Subcutaneous adipose tissue (tissue), 4 donors: Measurements from ENCODE around the gene MYLK. TPM values are rescaled to one million over a fixed set of nuclear protein-coding genes. Genes with fewer than 3 reads are reported as not detected.

Experiments
- total RNA-seq, 4 donors: library from RNA; depleted of rRNA; stranded (reverse); fragments of >200 nt; gene quantifications; one replicate each; pipeline ENCODE4 v1.1.0, GENCODE V29; 2016
- TF ChIP-seq, protein P1 (sequence below): fragments of 450-650 bp; IDR thresholded peaks from one replicate; pipeline ENCODE4 v1.5.1; 2016; ENCODE audit warnings: low read depth, mild to moderate bottlenecking, control low read depth, antibody characterized with exemption, moderate library complexity

MYLK gene
- total RNA-seq, 4 donors from 2014 or later: 28.2 to 113 (median 58.3) TPM

DNA sequence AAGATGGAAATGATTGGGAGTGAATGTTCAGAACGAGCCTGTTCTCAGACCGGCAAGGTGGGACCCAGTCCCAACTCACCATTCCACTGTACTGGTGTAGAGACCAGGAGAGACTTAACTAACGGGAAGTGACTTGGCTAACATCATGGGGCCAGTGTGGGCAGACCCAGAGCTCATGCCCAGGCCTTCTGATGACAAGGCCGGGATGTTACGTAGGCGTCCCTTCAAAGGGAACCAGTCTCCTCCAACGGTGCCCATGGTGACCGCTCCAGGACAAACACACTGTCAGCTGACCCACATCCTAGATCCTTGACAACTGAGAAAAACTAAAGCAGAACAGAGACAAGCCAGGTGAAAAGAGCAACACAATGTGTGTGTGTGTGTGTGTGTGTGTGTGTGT lies 170.9 kb downstream of the MYLK start:
- TF ChIP-seq, protein P1, sequence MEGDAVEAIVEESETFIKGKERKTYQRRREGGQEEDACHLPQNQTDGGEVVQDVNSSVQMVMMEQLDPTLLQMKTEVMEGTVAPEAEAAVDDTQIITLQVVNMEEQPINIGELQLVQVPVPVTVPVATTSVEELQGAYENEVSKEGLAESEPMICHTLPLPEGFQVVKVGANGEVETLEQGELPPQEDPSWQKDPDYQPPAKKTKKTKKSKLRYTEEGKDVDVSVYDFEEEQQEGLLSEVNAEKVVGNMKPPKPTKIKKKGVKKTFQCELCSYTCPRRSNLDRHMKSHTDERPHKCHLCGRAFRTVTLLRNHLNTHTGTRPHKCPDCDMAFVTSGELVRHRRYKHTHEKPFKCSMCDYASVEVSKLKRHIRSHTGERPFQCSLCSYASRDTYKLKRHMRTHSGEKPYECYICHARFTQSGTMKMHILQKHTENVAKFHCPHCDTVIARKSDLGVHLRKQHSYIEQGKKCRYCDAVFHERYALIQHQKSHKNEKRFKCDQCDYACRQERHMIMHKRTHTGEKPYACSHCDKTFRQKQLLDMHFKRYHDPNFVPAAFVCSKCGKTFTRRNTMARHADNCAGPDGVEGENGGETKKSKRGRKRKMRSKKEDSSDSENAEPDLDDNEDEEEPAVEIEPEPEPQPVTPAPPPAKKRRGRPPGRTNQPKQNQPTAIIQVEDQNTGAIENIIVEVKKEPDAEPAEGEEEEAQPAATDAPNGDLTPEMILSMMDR: no peak

DNA sequence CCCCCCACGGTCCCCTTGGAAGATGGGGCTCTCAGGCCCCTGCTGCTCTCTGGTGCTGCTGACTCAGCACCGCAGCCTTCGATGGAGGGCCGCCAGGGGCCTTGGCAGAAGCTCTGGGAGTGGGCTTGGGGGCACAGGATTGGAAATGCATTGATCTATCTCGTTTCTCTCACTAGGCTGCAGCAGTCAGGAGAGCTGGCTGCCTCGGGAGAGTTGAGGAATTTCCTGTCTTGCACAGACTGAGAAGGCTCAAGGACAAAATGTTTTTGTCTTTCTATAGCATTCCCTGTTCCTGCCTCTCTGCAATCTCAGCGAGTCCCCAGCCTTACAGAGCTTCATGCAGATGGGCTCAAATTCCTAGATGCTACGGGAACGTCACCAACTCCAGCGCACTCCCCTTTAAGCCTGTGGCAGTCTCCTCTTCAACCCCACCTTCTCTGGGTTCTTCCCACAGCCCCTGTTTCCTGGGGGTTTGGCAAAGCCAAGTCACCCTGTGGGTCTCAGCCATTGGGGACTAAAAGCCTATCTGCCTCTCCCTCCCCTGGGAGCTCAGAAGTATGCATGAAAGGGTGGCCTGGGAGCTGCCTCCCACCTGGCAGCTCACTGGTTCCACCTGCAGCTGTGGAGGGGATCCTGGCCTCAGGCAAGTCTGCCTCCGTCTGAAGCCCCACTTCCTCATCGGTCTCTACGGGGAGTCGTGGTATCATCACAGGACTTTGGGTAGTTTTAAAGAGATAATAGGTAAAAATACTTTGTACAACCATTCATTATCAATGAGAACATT lies 171.9 kb downstream of the MYLK start:
- TF ChIP-seq, protein P1: no peak

DNA sequence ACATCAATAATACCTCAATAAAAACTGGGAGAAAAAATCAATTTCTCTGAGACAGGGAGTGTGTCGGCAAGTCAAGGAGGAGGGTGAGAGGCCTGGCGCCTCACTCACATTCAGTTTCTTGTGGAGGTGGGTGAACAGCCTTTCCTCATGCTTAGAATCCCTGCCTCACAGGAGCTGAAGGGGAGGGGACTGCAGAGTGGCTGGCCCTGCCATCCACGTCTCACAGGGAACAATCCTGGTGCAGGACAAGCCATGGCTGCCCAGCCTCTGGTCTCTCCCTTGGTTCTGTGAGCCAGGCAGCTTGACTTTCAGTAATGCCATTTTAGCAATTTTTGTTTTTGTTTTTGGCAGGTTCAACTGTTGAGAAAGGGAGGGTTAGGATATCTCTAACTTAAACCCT lies 172.8 kb downstream of the MYLK start:
- TF ChIP-seq, protein P1: no peak

DNA sequence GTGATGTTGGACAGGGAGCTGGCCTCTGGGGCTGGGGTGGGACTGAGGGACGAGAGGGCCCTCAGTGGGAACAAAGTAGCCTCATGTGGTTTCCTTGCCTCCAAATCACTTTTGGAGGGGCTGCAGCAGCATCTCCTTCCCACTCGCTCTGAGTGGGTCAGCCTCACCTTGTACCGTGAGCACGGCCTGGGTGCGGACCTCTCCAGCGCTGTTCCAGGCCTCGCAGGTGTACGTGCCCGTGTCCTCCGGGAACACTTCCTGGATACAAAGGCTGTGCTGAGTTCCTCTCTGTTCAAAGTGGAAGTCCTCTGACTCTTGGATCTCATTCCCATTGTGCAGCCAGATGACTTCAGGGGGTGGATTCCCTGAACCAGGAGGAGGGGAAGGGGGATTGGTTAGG lies 175.6 kb downstream of the MYLK start:
- TF ChIP-seq, protein P1: no peak

DNA sequence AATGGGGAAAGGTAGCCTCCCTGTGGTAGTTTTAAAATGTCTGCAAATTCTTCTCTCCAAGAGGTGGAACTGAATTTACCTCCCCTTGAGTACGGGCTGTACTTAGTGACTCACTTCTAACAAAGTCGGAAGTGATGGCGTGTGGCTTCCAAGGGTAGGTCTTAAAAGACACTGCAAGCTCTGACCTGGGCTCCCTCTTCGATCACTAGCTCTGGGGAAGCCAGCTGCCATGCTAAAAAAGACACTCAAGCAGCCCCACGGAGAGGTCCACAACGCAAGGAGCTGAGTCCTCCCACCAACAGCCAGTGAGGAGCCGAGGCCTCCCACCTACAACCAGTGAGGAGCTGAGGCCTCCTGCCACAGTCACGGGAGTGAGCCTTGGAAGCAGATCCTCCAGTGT lies 177.3 kb downstream of the MYLK start:
- TF ChIP-seq, protein P1: no peak

DNA sequence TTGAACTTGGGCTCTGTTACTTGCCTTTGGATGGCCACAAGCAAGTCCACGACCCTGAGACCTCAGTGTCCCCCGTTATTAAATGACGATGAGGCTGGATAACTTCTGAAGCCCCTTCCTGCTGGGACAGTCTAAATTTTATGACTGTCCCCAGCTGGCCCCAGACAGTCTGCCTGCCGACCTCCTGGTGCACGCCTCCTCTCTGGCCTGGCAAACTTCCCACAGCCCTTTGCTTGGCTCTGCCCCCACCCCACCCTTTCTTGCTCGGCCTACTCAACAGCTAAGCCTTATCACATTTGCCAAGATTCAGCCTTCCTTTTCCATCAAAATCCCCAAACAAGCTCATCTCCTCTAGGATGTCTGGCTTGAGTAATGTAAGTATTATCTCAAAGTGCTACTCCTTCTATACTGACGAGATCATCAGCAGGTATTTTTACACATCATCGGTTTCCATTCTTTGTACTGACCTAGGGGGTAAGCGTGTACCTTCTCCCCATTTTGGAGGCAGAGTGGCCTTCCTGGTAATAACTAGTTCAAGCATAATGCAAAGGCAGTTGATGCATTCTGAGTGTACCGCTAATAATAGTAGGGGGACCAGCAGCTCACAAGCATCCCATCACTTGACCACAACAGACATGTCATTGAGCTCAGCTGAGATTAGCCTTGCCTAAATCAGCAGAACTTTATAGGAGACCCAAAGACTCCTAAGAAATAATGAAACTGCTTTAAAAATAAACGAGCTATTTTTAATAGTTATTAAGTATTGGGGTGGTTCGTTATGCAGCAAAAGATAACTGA lies 178.4 kb downstream of the MYLK start:
- TF ChIP-seq, protein P1: no peak

DNA sequence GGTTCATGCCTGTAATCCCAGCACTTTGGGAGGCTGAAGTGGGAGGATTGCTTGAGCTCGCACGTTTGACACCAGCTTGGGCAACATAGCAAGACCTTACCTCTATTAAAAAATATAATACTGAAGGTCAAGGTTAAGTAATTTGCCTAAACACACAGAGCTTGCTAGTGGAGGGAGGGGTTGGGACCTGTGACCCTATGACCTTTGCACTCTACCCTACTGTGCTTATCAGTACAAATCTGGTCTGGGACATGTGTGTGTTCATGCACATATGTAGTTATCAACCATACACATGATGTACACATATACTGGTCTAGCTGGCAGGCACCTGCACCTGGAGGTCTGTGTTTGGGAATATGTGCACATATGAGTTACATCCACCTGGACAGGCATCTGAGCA lies 181.4 kb downstream of the MYLK start:
- TF ChIP-seq, protein P1: no peak
